Panc1 (cell line): Measurements from ENCODE around the gene ERGIC1. TPM values are rescaled to one million over a fixed set of nuclear protein-coding genes. Genes with fewer than 3 reads are reported as not detected.

Experiments used
- ATAC-seq: fragments of 200-7000 bp; cut with Tn5 transposase; 2 replicates; pipeline ENCODE4 v1.9.1; 2020; ENCODE audit warnings: mild to moderate bottlenecking, moderate library complexity
- BruUV-seq: library from RNA; stranded (reverse); fragments of 400-500 nt; replicated peaks from 2 replicates; lab custom pipeline; 2021; lab: Mats Ljungman, UMichigan
- CTCF ChIA-PET: fragments of 300-600 bp; sonication (Branson Sonifier 250); formaldehyde crosslinking; loops from one replicate; lab custom pipeline; 2022; ENCODE audit warnings: antibody characterized with exemption; lab: Charles Lee
- POLR2A ChIA-PET: fragments of 300-600 bp; sonication (Branson Sonifier 250); formaldehyde crosslinking; loops from one replicate; lab custom pipeline; 2022; ENCODE audit warnings: antibody characterized with exemption; lab: Charles Lee
- DNase-seq: peaks from one replicate; pipeline ENCODE4 v3.0.0-alpha.2; 2010; ENCODE audit warnings: low read depth, low spot score
- H3K27ac ChIP-seq: 2 replicates; pipeline ENCODE4 v1.5.1; 2011; ENCODE audit warnings: mild to moderate bottlenecking, low read length, inconsistent platforms
- H3K27me3 ChIP-seq: fragments of 200-500 bp; sonication (Bioruptor generic); 2 replicates; pipeline ENCODE4 v1.6.0; 2014; ENCODE audit warnings: low read length, inconsistent platforms; ENCODE audit not compliant: control insufficient read depth, insufficient read depth
- H3K36me3 ChIP-seq: fragments of 200-500 bp; sonication (Bioruptor generic); 2 replicates; pipeline ENCODE4 v1.5.1; 2014; ENCODE audit warnings: inconsistent platforms, mild to moderate bottlenecking, low read length, moderate library complexity; ENCODE audit not compliant: control insufficient read depth, insufficient read depth
- H3K4me1 ChIP-seq: 2 replicates; pipeline ENCODE4 v1.5.1; 2011; ENCODE audit warnings: inconsistent platforms, mild to moderate bottlenecking, low read length, moderate library complexity; ENCODE audit not compliant: control insufficient read depth, insufficient read depth
- H3K4me3 ChIP-seq, 2 experiments: 2 replicates each; pipeline ENCODE4 v1.5.1; 2011 to 2012; ENCODE audit warnings: low read depth in 2 of 2, low read length in 2 of 2, mild to moderate bottlenecking in 2 of 2, inconsistent platforms in 1 of 2, moderate library complexity in 1 of 2
- H3K9me3 ChIP-seq: fragments of 200-500 bp; sonication (Bioruptor generic); 2 replicates; pipeline ENCODE4 v1.5.1; 2014; ENCODE audit warnings: low read depth, mild to moderate bottlenecking, inconsistent platforms, low read length, moderate library complexity; ENCODE audit not compliant: control insufficient read depth, insufficient read depth
- CTCF ChIP-seq: fragments of 450-650 bp; IDR thresholded peaks from 2 replicates; pipeline ENCODE4 v1.5.1; 2017; ENCODE audit warnings: mild to moderate bottlenecking
- POLR2AphosphoS5 ChIP-seq: IDR thresholded peaks from 2 replicates; pipeline ENCODE4 v1.6.1; 2012; ENCODE audit warnings: mild to moderate bottlenecking, low read depth, low read length, moderate library complexity
- REST ChIP-seq, 2 experiments: IDR thresholded peaks; 2 replicates each; pipeline ENCODE4 v1.6.1; 2011 to 2012; ENCODE audit warnings: low read depth in 2 of 2, control low read depth in 1 of 2, low read length in 1 of 2, mild to moderate bottlenecking in 1 of 2, moderate library complexity in 1 of 2; ENCODE audit not compliant: insufficient read depth in 1 of 2
- SIN3A ChIP-seq: IDR thresholded peaks from 2 replicates; pipeline ENCODE4 v1.6.1; 2012; ENCODE audit warnings: low read depth, mild to moderate bottlenecking, low read length, moderate library complexity, borderline replicate concordance; ENCODE audit not compliant: insufficient read depth
- TCF7L2 ChIP-seq: IDR thresholded peaks from 2 replicates; pipeline ENCODE4 v1.6.1; 2011; ENCODE audit warnings: mild to moderate bottlenecking, low read depth, low read length, inconsistent platforms
- in situ Hi-C: cut with HindIII; loops from 2 replicates; pipeline ENCODE4 v1.10.0; 2016; ENCODE audit warnings: low sequenced_read_pairs, low pct_unique_long_range_greater_than_20kb
- intact Hi-C: fragments of 100-400 bp; cut with micrococcal nuclease; formaldehyde crosslinking; loops from one replicate; pipeline ENCODE4 v1.10.0; 2022; ENCODE audit not compliant: unreplicated experiment
- total RNA-seq: library from RNA; stranded (reverse); gene quantifications from one replicate; pipeline ENCODE4 v1.2.1, GENCODE V29; 2021; ENCODE audit not compliant: unreplicated experiment

Gene ERGIC1
- total RNA-seq, 1 experiment from 2014 or later = 206 TPM

DNA sequence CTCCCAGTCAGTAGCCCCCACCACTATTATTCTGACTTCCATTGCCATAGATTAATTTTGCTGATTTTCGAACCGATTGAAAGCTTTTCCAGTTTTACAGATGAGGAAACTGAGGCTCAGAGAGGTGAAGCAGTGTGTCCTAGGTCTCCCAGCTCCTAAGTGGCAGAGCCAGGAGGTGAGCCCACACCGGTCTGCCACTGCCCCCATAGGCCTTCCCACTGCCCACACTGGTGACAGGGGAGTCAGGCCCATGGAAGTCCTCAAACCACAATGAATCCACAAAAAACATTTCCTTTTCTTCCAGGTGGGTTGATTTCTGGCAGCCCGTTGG is 70.2 kb downstream of the ERGIC1 start:
- ATAC-seq (no peak), DNase-seq (no peak)
- no peaks in the 10 kb centered on the region; the same call in 1 of the 2 replicates for H3K36me3 ChIP-seq
- BruUV-seq = no TSS peak
- intact Hi-C loops = loop anchor here (10.0 kb wide), 2 partner anchors 129 to 189 kb away; partner anchors contain the start of gene DUSP1
- ChIA-PET POLR2A (interaction anchor here (0.5 kb wide), 1 partner anchor 193 kb away, joined by 3 read pairs; no protein-coding TSS in a partner anchor), CTCF (no interaction called here)
- in situ Hi-C loops = no loop called here
- H3K4me1 ChIP-seq = peaks cover 69% of the 10 kb centered on the region
- TF ChIP-seq SIN3A (no peak), POLR2AphosphoS5 (no peak), CTCF (no peak), REST (IDR thresholded peaks at IDR 0.05; ENCODE audit: insufficient read depth in 1 of 2, low read depth in 2 of 2, low read length in 1 of 2) (no peak), TCF7L2 (no peak)
- H3K4me3 ChIP-seq = no peak overlapping the region
- no peaks in the 10 kb centered on the region for H3K9me3 ChIP-seq
- peak overlapping the region; percentile 80 for H3K27ac ChIP-seq
- no peaks in the 10 kb centered on the region for H3K27me3 ChIP-seq

GRCh38 chr5:172904643-172905345 is 70.7 kb downstream of the ERGIC1 start:
- intact Hi-C loops (loop anchor here (10.0 kb wide), 2 partner anchors 130 to 190 kb away; partner anchors contain the start of gene DUSP1), in situ Hi-C loops (no loop called here)
- ATAC-seq (no peak), DNase-seq (no peak)
- no peaks in the 10 kb centered on the region for H3K27me3 ChIP-seq
- ChIA-PET POLR2A (interaction anchor here (0.5 kb wide), 1 partner anchor 193 kb away, joined by 3 read pairs; no protein-coding TSS in a partner anchor), CTCF (no interaction called here)
- peak overlapping the region; percentile 80 for H3K27ac ChIP-seq
- no peaks in the 10 kb centered on the region; the same call in 1 of the 2 replicates for H3K36me3 ChIP-seq
- H3K4me1 ChIP-seq = peaks cover 71% of the 10 kb centered on the region
- BruUV-seq = no TSS peak
- no peak for TF ChIP-seq CTCF
- TF ChIP-seq SIN3A = no peak
- no peak for TF ChIP-seq POLR2AphosphoS5
- TF ChIP-seq TCF7L2 = no peak
- TF ChIP-seq REST (IDR thresholded peaks at IDR 0.05; ENCODE audit: insufficient read depth in 1 of 2, low read depth in 2 of 2, low read length in 1 of 2) = no peak
- H3K9me3 ChIP-seq = no peaks in the 10 kb centered on the region
- H3K4me3 ChIP-seq = no peak overlapping the region
